Posterior vena cava (tissue), 2 donors: ENCODE results near the gene CD27. TPM values are rescaled to one million over a fixed set of nuclear protein-coding genes. Genes with fewer than 3 reads are reported as not detected.
"Not testable (repeated sequence)": the region's sequence is repeated elsewhere in the genome, so short reads cannot be mapped to it uniquely, and the experiment has no call there.

Source experiments
- DNase-seq: peaks from one replicate; pipeline ENCODE4 v3.0.0-alpha.2; 2020; ENCODE audit warnings: low spot score
- intact Hi-C, 2 donors: fragments of 100-400 bp; cut with DNase I; formaldehyde crosslinking; loops; one replicate each; pipeline versions ENCODE4 v1.14.1 to v1.14.2; 2022 to 2023
- total RNA-seq, 2 donors: library from RNA; stranded (reverse); fragmentation: NEBNext Ultra II Directional; extraction: Animal tissue kit (Norgen Biotek cat#: 25700); gene quantifications; one replicate each; pipeline ENCODE4 v1.2.1, GENCODE V29; 2021
- donor health status: DM: yes; HTN: yes; CAD: no.
- donor health status: DM: yes; HTN: yes; CAD: no.

The CD27 gene
- total RNA-seq, 2 donors from 2014 or later, result 0.42 to 0.43 TPM

DNA sequence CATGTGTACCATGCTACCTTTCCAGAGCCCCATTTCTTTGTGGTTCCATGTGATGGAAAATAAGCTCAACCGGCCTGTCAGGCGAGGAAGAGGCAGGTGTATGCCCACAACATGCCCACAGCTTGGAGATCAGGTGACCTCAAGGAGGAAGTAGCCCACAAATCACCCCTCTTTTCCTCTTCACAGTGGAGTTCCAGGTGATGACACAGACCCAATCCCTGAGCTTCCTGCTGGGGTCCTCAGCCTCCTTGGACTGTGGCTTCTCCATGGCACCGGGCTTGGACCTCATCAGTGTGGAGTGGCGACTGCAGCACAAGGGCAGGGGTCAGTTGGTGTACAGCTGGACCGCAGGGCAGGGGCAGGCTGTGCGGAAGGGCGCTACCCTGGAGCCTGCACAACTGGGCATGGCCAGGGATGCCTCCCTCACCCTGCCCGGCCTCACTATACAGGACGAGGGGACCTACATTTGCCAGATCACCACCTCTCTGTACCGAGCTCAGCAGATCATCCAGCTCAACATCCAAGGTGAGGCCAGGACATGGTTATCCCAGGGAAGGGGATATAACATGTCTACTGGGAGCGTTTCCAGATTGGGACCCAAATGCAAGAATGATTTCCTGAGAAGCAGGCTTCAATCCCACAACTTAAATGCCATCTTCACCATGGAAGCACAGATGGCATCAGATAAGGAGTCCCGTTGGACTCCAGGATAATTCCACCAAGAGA, 12.6 kb downstream of the CD27 start:
- peak; percentile 56 for DNase-seq
- intact Hi-C loops, result no loop called here

GRCh38 chr12:6458281-6459003, 13.7 kb downstream of the CD27 start:
- DNase-seq, result no peak
- intact Hi-C loops, result no loop called here

DNA sequence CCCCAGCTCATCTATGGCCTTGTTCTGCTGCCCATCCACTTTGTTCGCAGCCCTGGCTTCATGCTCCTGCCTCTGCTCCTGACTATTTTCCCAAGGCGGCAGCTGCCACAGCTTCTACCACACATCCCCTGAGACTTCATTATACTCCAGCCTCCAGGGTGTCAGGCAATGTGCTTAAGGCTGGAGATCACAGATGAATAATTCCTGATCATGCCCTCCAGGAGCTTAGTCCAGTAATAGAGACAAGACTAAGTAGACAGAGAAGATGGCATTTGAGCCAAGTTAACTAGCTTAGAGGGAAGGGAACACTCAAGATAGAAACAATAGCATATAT, 14.2 kb downstream of the CD27 start:
- no peak for DNase-seq
- intact Hi-C loops, result no loop called here

GRCh38 chr12:6460751-6461371, 16.1 kb downstream of the CD27 start:
- intact Hi-C loops, result loop anchor here (5.0 to 10.0 kb wide), 3 partner anchors 34 to 134 kb away; no protein-coding TSS in a partner anchor
- DNase-seq, result no peak

DNA sequence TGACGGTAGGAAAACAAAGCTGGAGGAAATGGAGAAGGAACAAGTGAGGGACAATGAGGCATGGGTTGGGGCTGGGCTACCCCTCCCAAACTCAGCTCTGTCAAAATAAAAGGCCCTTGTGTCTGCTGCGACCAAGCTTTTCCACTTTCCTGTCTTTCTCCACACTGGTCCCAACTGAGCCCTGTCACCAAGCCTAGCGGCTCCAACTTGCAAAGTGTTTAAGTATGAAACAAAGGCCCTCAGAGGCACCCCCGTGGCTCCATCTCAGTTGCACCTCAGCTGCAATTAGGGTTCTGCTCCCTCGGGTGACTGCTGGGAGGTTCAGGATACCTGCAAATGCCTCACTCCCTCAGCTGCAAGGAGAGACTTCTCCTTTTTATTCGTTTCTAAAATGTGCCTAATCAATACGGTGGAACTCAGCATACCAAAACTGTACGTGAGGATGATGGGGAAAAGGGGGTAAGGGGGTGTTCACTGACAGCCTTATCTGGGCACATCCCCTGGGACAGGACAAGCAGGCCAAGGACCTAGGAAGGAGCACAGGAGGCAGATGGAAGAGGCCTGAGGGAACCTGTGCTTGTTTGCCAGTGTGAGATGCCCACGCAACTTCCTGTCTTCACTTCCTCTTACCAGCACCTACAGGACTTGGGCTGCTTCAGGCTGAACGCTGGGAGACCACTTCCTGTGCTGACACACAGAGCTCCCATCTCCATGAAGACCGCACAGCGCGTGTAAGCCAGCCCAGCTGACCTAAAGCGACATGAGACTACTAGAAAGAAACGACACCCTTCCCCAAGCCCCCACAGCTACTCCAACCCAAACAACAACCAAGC, 16.9 kb downstream of the CD27 start:
- DNase-seq, result peak; percentile 89
- intact Hi-C loops, result loop anchor here (2.0 to 10.0 kb wide), 4 partner anchors 34 to 134 kb away; no protein-coding TSS in a partner anchor

- intact Hi-C loops, result loop anchor here (2.0 to 10.0 kb wide), 4 partner anchors 35 to 135 kb away; no protein-coding TSS in a partner anchor
Observed at GRCh38 chr12:6462234-6462995, 17.7 kb downstream of the CD27 start.

GRCh38 chr12:6463216-6463615, 18.5 kb downstream of the CD27 start:
- intact Hi-C loops, result loop anchor here (2.0 to 10.0 kb wide), 4 partner anchors 36 to 136 kb away; no protein-coding TSS in a partner anchor
- DNase-seq, result no peak

More at GRCh38 chr12:6462234-6462995, 17.7 kb downstream of the CD27 start:
- peak; percentile 69 for DNase-seq

GRCh38 chr12:6463858-6464257, 19.1 kb downstream of the CD27 start:
- no peak for DNase-seq
- intact Hi-C loops, result loop anchor here (2.0 to 10.0 kb wide), 4 partner anchors 37 to 137 kb away; no protein-coding TSS in a partner anchor

DNA sequence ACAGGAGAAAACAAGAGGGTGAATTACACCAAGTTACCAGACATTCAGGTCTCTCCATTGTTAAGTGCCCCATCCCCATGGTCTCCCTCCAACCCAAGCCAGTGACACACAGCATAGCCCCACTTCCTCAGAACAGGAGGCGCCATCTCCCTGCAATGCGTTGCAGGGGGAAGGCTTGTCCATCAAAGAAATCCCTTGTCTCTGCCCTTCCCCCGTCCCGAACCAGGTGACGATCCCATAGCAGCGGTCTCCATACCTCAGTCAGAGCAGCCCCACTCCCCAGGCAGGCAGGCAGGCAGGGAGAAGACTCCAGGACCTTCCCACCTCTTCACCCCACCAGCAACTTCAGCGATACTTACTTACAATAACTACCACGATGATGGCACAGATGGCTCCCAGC, 19.8 kb downstream of the CD27 start:
- intact Hi-C loops, result loop anchor here (5.0 to 10.0 kb wide), 3 partner anchors 37 to 137 kb away; no protein-coding TSS in a partner anchor
- no peak for DNase-seq

DNA sequence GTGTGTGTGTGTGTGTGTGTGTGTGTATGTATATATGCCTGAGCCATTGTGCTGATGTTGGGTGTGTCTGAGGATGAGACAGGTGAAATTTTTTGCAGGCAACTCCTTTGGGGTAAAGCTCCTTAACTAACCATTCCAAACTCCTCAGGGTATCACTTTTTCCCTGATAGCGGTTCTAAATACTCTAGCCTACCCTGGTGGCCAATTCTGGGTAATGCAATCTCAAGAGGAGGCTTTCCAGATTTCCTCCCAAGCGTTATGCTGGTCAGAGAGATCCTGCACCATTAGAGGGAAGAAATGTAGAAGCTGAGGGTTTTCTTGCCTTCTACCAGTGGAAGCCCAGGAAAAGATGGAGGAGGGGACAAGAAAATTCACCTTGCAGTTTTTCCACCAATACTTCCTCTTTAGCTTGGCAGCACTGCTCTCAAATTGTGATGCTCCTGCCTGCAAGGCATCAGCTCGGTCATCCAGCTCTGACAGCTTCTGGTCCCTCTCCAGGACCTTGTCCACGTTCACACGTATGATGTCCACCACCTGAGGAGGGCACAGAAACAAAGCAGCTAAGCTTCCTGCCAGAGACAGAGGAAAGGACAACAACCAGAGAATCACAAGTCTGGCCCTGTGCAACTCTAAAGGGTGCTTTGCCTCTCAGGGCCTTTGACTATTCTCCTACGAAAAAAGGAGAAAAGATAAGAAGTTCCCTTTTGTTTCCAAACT, 20.9 kb downstream of the CD27 start:
- intact Hi-C loops, result loop anchor here in 1 of 2 donors (10.0 kb wide), 1 partner anchor 131 kb away; no protein-coding TSS in a partner anchor
- DNase-seq, result no peak

- intact Hi-C loops, result loop anchor here in 1 of 2 donors (10.0 kb wide), 1 partner anchor 131 kb away; no protein-coding TSS in a partner anchor
- no peak for DNase-seq
Observed at GRCh38 chr12:6466184-6466573, 21.4 kb downstream of the CD27 start.

- intact Hi-C loops, result loop anchor here in 1 of 2 donors (10.0 kb wide), 1 partner anchor 132 kb away; no protein-coding TSS in a partner anchor
- DNase-seq, result not testable (repeated sequence)
Observed at GRCh38 chr12:6466751-6467150, 22.0 kb downstream of the CD27 start.

GRCh38 chr12:6467571-6468282, 23.0 kb downstream of the CD27 start:
- intact Hi-C loops, result loop anchor here in 1 of 2 donors (10.0 kb wide), 1 partner anchor 133 kb away; no protein-coding TSS in a partner anchor
- DNase-seq, result not testable (repeated sequence)

GRCh38 chr12:6468283-6468575, 23.5 kb downstream of the CD27 start:
- no peak for DNase-seq
- intact Hi-C loops, result loop anchor here in 1 of 2 donors (10.0 kb wide), 1 partner anchor 133 kb away; no protein-coding TSS in a partner anchor

DNA sequence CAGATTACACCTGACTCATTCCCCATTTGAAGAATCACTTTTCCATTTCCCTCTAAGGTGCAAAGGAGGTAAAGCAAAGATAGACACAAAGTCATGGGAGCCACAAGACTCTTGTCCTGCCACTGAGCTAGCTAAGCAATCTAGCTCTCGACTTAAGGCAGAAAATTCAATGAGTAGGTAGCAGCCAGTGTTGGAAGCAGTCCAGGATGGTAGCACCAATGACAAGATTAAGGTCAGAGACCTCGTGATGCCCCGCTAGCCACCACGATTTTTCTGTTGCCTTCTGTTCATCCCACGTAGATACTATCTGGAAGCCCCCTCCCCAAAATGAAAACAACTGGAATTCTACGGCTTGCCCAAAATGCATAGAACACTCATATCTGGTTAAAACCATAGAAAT, 24.3 kb downstream of the CD27 start:
- DNase-seq, result no peak
- intact Hi-C loops, result loop anchor here in 1 of 2 donors (10.0 kb wide), 1 partner anchor 134 kb away; no protein-coding TSS in a partner anchor

DNA sequence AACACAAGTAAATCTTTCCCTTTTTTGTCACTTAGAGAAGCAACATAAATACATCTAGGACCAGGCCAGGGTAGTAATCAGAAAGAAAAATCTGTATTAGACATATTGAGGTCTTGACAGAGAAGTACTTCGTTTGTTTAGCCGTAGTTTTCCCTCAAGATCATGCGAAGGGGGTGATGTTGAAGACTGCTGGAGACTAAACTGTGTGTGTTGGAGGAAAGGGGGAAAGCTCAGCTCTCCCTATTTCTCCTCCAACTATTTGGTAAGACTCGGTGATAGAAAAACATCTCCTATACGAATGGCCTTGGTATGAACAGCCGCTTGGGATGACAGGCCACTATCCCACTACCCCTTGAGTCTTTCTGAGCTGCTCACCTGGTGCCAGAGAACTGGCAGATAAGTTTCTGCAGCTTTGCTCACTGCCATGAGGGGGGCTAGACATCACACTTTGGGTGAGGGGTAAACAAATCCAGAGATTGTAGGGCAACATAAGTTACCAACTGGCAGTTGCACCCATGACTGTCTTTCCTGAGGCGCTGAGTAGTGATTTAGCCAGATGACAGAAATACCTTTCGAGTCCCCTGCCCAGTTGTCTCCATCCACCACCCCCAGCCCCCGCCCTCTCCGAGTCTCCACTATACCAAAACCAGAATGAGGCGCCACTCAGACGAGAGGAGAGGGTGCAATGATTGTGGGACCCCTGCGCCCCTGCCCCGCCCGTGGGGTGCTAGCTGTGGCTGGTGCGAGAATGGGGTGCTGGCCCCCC, 25.0 kb downstream of the CD27 start:
- intact Hi-C loops, result loop anchor here in 1 of 2 donors (10.0 kb wide), 1 partner anchor 135 kb away; no protein-coding TSS in a partner anchor
- DNase-seq, result no peak
